HEK293T (cell line): ENCODE results near the gene NUDT2.

Source experiments
- CTCF ChIA-PET: fragments of 350-600 bp; formaldehyde crosslinking; extraction: SDS; loops from one replicate; lab custom pipeline; 2021; ENCODE audit warnings: antibody characterized with exemption, inconsistent platforms; lab: Yijun Ruan, JAX
- POLR2A ChIA-PET: fragments of 350-600 bp; formaldehyde crosslinking; extraction: SDS; loops from one replicate; lab custom pipeline; 2020; ENCODE audit warnings: antibody characterized with exemption, inconsistent platforms; lab: Yijun Ruan, JAX
- DNase-seq: peaks from one replicate; pipeline ENCODE4 v3.0.0; 2012; ENCODE audit warnings: mixed read lengths; ENCODE audit errors: extremely low spot score
- ARNT ChIP-seq: fragments of 450-650 bp; IDR thresholded peaks from 2 replicates; pipeline ENCODE4 v1.6.1; 2017; ENCODE audit warnings: mild to moderate bottlenecking
- BHLHE40 ChIP-seq: fragments of 450-650 bp; IDR thresholded peaks from 2 replicates; pipeline ENCODE4 v1.6.1; 2016; ENCODE audit warnings: mild to moderate bottlenecking, moderate library complexity, borderline replicate concordance
- CTBP1 ChIP-seq: fragments of 450-650 bp; IDR thresholded peaks from 2 replicates; pipeline ENCODE4 v1.6.1; 2016; ENCODE audit warnings: borderline replicate concordance
- ELF4 ChIP-seq: fragments of 450-650 bp; IDR thresholded peaks from 2 replicates; pipeline ENCODE4 v1.6.1; 2017; ENCODE audit warnings: antibody characterized with exemption
- FOXA1 ChIP-seq: fragments of 450-650 bp; IDR thresholded peaks from 2 replicates; pipeline ENCODE4 v1.6.1; 2016; ENCODE audit warnings: mild to moderate bottlenecking
- FOXK2 ChIP-seq: fragments of 450-650 bp; IDR thresholded peaks from 2 replicates; pipeline ENCODE4 v1.6.1; 2016; ENCODE audit warnings: mild to moderate bottlenecking
- FOXM1 ChIP-seq: fragments of 450-650 bp; IDR thresholded peaks from 2 replicates; pipeline ENCODE4 v1.6.1; 2017; ENCODE audit warnings: mild to moderate bottlenecking, borderline replicate concordance
- HDGF ChIP-seq: fragments of 450-650 bp; IDR thresholded peaks from 2 replicates; pipeline ENCODE4 v1.6.1; 2017; ENCODE audit warnings: antibody characterized with exemption, borderline replicate concordance
- L3MBTL2 ChIP-seq: fragments of 450-650 bp; conservative IDR thresholded peaks from 2 replicates; pipeline ENCODE4 v1.6.1; 2016; ENCODE audit warnings: mild to moderate bottlenecking
- LEF1 ChIP-seq: fragments of 450-650 bp; IDR thresholded peaks from 2 replicates; pipeline ENCODE4 v1.6.1; 2017; ENCODE audit warnings: mild to moderate bottlenecking, borderline replicate concordance
- NFRKB ChIP-seq: fragments of 450-650 bp; IDR thresholded peaks from 2 replicates; pipeline ENCODE4 v1.6.1; 2016; ENCODE audit warnings: mild to moderate bottlenecking, moderate library complexity
- SP1 ChIP-seq: fragments of 450-650 bp; IDR thresholded peaks from 2 replicates; pipeline ENCODE4 v1.6.1; 2017
- SUZ12 ChIP-seq: fragments of 450-650 bp; IDR thresholded peaks from 2 replicates; pipeline ENCODE4 v1.6.1; 2016; ENCODE audit warnings: mild to moderate bottlenecking
- TARDBP ChIP-seq: fragments of 450-650 bp; IDR thresholded peaks from 2 replicates; pipeline ENCODE4 v1.6.1; 2016
- ZNF384 ChIP-seq: fragments of 450-650 bp; IDR thresholded peaks from 2 replicates; pipeline ENCODE4 v1.6.1; 2016
- TF ChIP-seq, protein P1 (sequence below): fragments of 450-650 bp; IDR thresholded peaks from 2 replicates; pipeline ENCODE4 v1.6.1; 2016

The NUDT2 gene

DNA sequence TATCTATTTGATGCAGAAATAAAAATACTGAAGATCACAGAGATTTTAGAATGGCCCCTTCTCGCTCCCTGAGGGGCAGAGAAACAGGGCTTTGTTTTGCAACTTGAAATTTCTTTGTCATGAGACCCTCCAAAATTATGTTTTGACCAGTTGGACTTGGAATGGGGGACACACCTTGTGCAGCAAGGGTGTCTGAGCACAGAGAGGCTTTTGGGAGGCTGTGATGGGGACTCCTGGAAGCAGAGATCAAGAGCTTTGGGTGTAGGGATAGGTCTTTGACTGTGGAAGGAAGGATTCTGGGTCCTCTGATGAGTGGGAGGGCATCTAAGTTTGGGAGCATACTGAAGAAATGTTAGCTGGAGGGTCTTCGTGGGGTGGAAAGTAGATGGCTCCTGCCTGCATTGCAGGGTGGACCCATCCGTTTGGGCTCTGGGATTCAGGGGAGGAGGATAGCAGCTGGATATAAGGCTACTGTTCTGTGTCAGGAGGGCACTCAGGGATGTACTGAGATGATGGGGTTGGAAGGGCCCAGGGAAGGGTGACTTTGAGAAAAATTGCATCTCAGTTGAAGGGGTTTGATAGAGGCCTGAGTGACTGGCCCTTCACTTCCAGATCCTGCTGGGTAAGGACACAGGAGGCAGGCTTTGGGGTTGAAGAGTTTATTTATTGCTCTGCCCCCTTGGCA, 49.1 kb downstream of the NUDT2 start:
- POLR2A ChIA-PET = interaction anchor here (0.8 kb wide), 1 partner anchor 45 kb away, joined by 3 read pairs; no protein-coding TSS in a partner anchor
- DNase-seq = no peak
- CTCF ChIA-PET = interaction anchor here (0.6 to 1.7 kb wide), 6 partner anchors 11 to 126 kb away, joined by 3 to 6 read pairs (median 4); no protein-coding TSS in a partner anchor
- TF ChIP-seq LEF1 (no peak), L3MBTL2 (no peak), NFRKB (no peak), CTBP1 (no peak), HDGF (no peak), FOXK2 (no peak), ARNT (no peak), ZNF384 (no peak), ELF4 (no peak), TARDBP (no peak), SUZ12 (no peak), SP1 (no peak), FOXA1 (no peak), FOXM1 (no peak), BHLHE40 (no peak)
- TF ChIP-seq, protein P1, sequence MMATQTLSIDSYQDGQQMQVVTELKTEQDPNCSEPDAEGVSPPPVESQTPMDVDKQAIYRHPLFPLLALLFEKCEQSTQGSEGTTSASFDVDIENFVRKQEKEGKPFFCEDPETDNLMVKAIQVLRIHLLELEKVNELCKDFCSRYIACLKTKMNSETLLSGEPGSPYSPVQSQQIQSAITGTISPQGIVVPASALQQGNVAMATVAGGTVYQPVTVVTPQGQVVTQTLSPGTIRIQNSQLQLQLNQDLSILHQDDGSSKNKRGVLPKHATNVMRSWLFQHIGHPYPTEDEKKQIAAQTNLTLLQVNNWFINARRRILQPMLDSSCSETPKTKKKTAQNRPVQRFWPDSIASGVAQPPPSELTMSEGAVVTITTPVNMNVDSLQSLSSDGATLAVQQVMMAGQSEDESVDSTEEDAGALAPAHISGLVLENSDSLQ = no peak

DNA sequence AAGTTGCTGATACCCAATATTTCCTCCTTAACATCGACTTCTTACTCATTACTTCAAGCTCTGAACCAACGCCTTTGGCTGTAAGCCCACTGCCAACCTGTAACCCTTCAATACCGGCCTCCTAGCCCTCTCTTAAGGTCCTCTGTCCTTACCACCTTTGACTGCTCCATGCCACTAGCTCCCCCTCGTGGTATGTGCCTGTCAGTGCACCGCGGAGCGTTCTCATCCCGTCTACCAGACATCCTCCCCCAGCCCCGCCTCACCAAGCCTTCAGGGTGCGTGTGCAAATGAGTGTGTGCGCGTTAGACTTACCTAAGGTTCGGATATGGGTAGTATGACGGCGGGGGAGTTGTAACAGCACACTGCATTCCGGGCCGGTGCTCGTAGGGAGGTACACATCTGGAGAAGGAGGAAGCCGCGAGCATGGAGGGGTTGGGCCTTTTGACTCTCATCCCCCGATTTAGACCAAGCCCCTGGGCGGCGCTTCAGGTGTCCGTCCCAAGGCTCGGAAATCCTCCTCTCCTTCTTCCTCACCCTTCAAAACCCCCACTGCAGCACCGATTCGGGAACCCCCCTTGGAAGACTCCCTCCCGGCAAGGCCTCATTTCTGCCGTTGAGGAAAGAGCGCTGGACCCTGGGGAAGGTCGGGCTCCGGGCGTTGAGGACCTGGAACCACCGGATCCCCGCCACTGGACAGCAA, 50.1 kb downstream of the NUDT2 start:
- CTCF ChIA-PET = interaction anchor here (0.6 to 1.5 kb wide), 6 partner anchors 10 to 172 kb away, joined by 3 to 6 read pairs (median 4); no protein-coding TSS in a partner anchor
- no peak for TF ChIP-seq ARNT
- TF ChIP-seq, protein P1 = peak; percentile 49
- POLR2A ChIA-PET = no interaction called here
- peak; percentile 89 for DNase-seq

DNA sequence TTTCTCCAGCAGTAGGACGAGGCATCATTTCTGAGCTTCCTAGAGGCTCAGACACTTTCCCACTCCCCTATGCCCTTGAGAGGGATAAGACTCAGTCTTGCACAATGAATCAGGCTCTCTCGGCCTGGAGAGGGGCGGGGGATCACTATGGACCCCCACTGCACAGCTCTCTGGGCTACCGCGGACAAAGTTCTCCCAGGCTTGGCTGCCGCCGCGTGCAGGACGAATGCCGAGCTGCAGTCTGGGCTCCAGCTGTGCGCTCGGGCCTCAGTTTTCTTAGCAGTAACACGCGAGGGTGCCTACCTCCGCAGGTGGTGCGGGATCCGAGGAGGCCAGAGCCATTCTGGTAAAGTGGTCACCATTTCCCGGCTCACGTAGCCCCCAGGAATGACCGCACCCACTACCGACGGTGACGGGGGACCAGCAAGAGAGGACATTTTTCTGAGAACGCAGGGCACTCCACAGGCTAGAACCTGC, 50.7 kb downstream of the NUDT2 start:
- ChIA-PET CTCF (interaction anchor here (0.6 to 1.5 kb wide), 3 partner anchors 9 to 173 kb away, joined by 3 to 6 read pairs (median 3); no protein-coding TSS in a partner anchor), POLR2A (no interaction called here)
- DNase-seq = no peak
- TF ChIP-seq CTBP1 (no peak), SUZ12 (no peak), FOXM1 (no peak), FOXK2 (no peak), SP1 (no peak), L3MBTL2 (no peak), ZNF384 (no peak), NFRKB (no peak), BHLHE40 (no peak), TARDBP (no peak), LEF1 (no peak), ARNT (no peak), FOXA1 (no peak), ELF4 (no peak), HDGF (no peak)
- TF ChIP-seq, protein P1 = no peak

DNA sequence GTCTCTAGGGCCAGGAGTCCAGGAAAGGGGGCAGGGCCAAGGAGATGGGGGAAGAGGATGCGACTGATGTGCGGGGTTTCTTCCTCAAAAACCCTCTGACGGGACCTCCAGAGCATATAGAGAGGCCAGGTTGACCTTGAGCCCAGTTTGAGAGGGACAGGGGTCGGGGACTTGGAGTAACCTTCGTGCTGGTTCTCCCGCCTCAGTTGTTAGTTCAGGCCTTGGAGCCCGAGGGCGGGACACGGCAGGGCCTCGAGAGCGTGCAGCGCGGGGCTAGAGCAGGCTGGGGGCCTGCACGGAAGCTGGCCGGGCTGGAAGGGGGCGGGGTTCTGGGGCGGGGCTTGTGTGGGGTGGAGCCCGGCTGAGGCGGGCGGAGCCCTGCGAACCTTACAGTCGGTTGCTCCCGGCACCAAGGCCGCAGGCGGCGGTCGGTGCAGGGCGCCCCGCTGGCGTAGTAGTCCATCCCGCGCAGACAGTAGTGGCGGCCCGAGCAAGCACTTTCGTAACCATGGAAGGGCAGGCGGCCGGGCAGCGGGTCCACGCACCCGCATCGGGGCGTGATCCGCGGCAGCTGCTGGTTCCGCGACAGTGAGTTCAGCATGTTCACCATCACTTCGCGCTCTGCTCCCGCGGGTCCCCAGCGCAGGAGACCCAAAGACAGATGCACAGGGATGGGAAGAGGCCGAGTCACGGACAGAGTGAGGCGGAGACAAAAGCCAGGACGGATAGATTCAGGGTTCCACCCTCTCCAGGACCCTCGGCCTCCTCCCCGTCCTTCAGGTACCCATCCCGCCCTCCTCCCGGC, 51.3 kb downstream of the NUDT2 start:
- CTCF ChIA-PET = interaction anchor here (0.6 kb wide), 2 partner anchors 47 to 174 kb away, joined by 3 read pairs; no protein-coding TSS in a partner anchor
- no peak for DNase-seq

DNA sequence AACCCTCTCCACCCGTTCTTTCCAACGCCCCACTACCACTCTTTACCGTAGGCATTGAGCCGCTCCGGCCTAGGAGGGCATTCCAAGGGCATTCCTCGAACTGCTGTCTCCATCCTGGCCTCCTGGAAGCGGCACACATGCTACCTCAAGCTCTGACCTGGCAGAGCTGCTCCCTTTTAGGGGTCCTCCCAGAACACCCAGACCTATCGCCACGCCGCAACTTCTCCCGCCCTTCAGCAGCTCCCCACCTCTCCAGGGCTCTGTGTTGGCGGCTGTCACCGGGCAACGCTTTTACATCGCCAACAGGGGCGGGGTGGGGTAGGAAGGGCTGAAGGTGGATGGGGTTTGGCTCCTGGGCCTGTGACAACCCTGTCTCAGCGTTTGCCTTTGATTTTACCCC, 52.0 kb downstream of the NUDT2 start:
- ChIA-PET CTCF (no interaction called here), POLR2A (no interaction called here)
- no peak for DNase-seq
- TF ChIP-seq HDGF (no peak), ARNT (no peak), SUZ12 (no peak), ELF4 (no peak), TARDBP (no peak), SP1 (no peak), FOXM1 (no peak), FOXK2 (no peak), FOXA1 (no peak), BHLHE40 (no peak), L3MBTL2 (no peak), ZNF384 (no peak), CTBP1 (no peak), NFRKB (no peak), LEF1 (no peak)
- TF ChIP-seq, protein P1 = no peak

More for the DNA sequence above, 51.3 kb downstream of the NUDT2 start:
- POLR2A ChIA-PET = no interaction called here
- TF ChIP-seq ELF4 (no peak), ZNF384 (no peak)
